UCSD-AML1 (cell line): ENCODE measurements around the gene TMEM9.

Experiments used
- DNase-seq: peaks from one replicate; lab custom pipeline; 2025; ENCODE audit not compliant: unreplicated experiment; lab: John Stamatoyannopoulos, UW

Gene TMEM9

GRCh38 chr1:201085902-201086735 is 68.2 kb downstream of the TMEM9 start:
- DNase-seq, result peak; percentile 62
